Spleen (tissue), 11 donors: ENCODE data around the gene IMMP2L. TPM values are rescaled to one million over a fixed set of nuclear protein-coding genes. Genes with fewer than 3 reads are reported as not detected.
"Not testable (repeated sequence)": the region's sequence is repeated elsewhere in the genome, so short reads cannot be mapped to it uniquely, and the experiment has no call there.

ENCODE experiments used
- DNase-seq: peaks from one replicate; pipeline ENCODE4 v3.0.0-alpha.2; 2020
- H3K27ac ChIP-seq, 8 donors: fragments of 200-600 bp; sonication (generic) in 7 of 8; 1 replicate in 4 of 8; 2 replicates in 4 of 8; pipeline versions ENCODE4 v1.5.0 to v1.8.0; 2016 to 2021; ENCODE audit warnings: inconsistent platforms in 4 of 8, mild to moderate bottlenecking in 4 of 8, moderate library complexity in 1 of 8
- H3K27me3 ChIP-seq, 7 donors: fragments of 200-600 bp; sonication (generic) in 6 of 7; replicated peaks in 1 of 7; 1 replicate in 4 of 7; 2 replicates in 3 of 7; pipeline versions ENCODE4 v1.5.0 to v1.8.0; 2016 to 2021; ENCODE audit warnings: inconsistent platforms in 3 of 7, mild to moderate bottlenecking in 1 of 7
- H3K36me3 ChIP-seq, 6 donors: fragments of 200-600 bp; sonication (generic) in 5 of 6; 1 replicate in 4 of 6; 2 replicates in 2 of 6; pipeline versions ENCODE4 v1.5.0 to v1.8.0; 2016 to 2021; ENCODE audit warnings: inconsistent platforms in 2 of 6
- H3K4me1 ChIP-seq, 6 donors: fragments of 200-600 bp; sonication (generic) in 5 of 6; 1 replicate in 3 of 6; 2 replicates in 3 of 6; pipeline versions ENCODE4 v1.5.0 to v1.8.0; 2016 to 2021; ENCODE audit warnings: inconsistent platforms in 3 of 6
- H3K4me3 ChIP-seq, 8 donors: fragments of 200-600 bp; sonication (generic) in 7 of 8; 1 replicate in 4 of 8; 2 replicates in 4 of 8; pipeline versions ENCODE4 v1.5.0 to v1.8.0; 2016 to 2021; ENCODE audit warnings: inconsistent platforms in 4 of 8, mild to moderate bottlenecking in 4 of 8, moderate library complexity in 2 of 8
- H3K9me3 ChIP-seq, 8 donors: fragments of 200-600 bp; sonication (generic) in 7 of 8; 1 replicate in 4 of 8; 2 replicates in 4 of 8; pipeline versions ENCODE4 v1.5.0 to v1.8.0; 2016 to 2021; ENCODE audit warnings: inconsistent platforms in 4 of 8
- CTCF ChIP-seq, 11 experiments: fragments of 200-600 bp in 7 of 11; fragments of 450-650 bp in 4 of 11; sonication (generic) in 4 of 11; IDR thresholded peaks in 8 of 11; conservative IDR thresholded peaks in 3 of 11; 1 replicate in 7 of 11; 2 replicates in 4 of 11; pipeline versions ENCODE4 v1.4.0 to v1.8.0; 2016 to 2021; ENCODE audit warnings: antibody characterized with exemption in 11 of 11, inconsistent platforms in 4 of 11, mild to moderate bottlenecking in 1 of 11
- POLR2A ChIP-seq, 3 donors: fragments of 450-650 bp; IDR thresholded peaks; one replicate each; pipeline ENCODE4 v1.5.1; 2017; ENCODE audit warnings: antibody characterized with exemption in 3 of 3, mild to moderate bottlenecking in 1 of 3
- POLR2AphosphoS5 ChIP-seq, 3 donors: sonication (generic); formaldehyde crosslinking; IDR thresholded peaks; one replicate each; pipeline ENCODE4 v1.5.1; 2017; ENCODE audit warnings: antibody characterized with exemption in 3 of 3
- WGBS, 5 donors: extraction: QIAGEN DNeasy Blood & Tissue Kit in 3 of 5; methylation state at CpG; one replicate each; pipeline versions ENCODE4 v1.1.5 to v1.1.7; 2013 to 2018; 5-methylcytosine and 5-hydroxymethylcytosine counted together
- intact Hi-C: fragments of 100-400 bp; cut with DNase I; formaldehyde crosslinking; loops from one replicate; pipeline ENCODE4 v1.15.0; 2023; ENCODE audit warnings: low total_unique reads
- polyA plus RNA-seq, 3 donors: library from polyadenylated mRNA; stranded (reverse); fragments of 200-250 nt; gene quantifications; one replicate each; pipeline ENCODE4 v1.2.1, GENCODE V29; 2013
- total RNA-seq, 7 donors: library from RNA; depleted of rRNA in 3 of 7; stranded (reverse); fragments of >200 nt in 3 of 7; fragmentation: NEBNext Ultra II Directional in 4 of 7; extraction: Animal tissue kit (Norgen Biotek cat#: 25700) in 4 of 7; gene quantifications; one replicate each; pipeline versions ENCODE4 v1.1.0 to v1.2.1, GENCODE V29; 2016 to 2021
- donor health status: healthy with polysubstance abuse.
- donor health status: DM: no; HTN: no; CAD: no; lungs with moderate emphysema.
- donor health status: DM: no; HTN: no; CAD: no.
- donor health status: Bipolar disorder and iron deficiency.
- donor health status: healthy.
- donor health status: DM: no; HTN: no; CAD: no.
- donor health status: DM: yes; HTN: yes; CAD: no.

Gene IMMP2L
- total and polyA plus RNA-seq, 10 donors, result 6.5 to 32.7 (median 9.8) TPM

GRCh38 chr7:110943701-110944345 is 618.5 kb downstream of the IMMP2L start:
- intact Hi-C loops, result no loop called here
- TF ChIP-seq CTCF (IDR thresholded peaks at IDR 0.05 in 8 of 11, conservative IDR thresholded peaks at IDR 0.05 in 3 of 11) (no peak), POLR2A (IDR thresholded peaks at IDR 0.05) (no peak), POLR2AphosphoS5 (IDR thresholded peaks at IDR 0.05) (no peak)
- H3K4me3 ChIP-seq, result no peak overlapping the region
- DNase-seq, result no peak
- H3K27ac ChIP-seq, result no peak overlapping the region
- H3K27me3 ChIP-seq, result no peaks in the 10 kb centered on the region
- no peaks in the 10 kb centered on the region for H3K4me1 ChIP-seq
- no peaks in the 10 kb centered on the region for H3K9me3 ChIP-seq
- WGBS, 5 donors, result 69 to 84% (median 81%) methylated on average over 4 of the region's 4 CpGs
- no peaks in the 10 kb centered on the region for H3K36me3 ChIP-seq

GRCh38 chr7:110941385-110941784 is 620.9 kb downstream of the IMMP2L start:
- Histone ChIP-seq H3K36me3 (no peaks in the 10 kb centered on the region), H3K27ac (no peak overlapping the region), H3K9me3 (peaks cover 0 to 6% (median 0%) of the 10 kb centered on the region in 8 donors), H3K4me1 (no peaks in the 10 kb centered on the region), H3K27me3 (no peaks in the 10 kb centered on the region), H3K4me3 (no peak overlapping the region)
- TF ChIP-seq POLR2AphosphoS5 (IDR thresholded peaks at IDR 0.05) (no peak), CTCF (IDR thresholded peaks at IDR 0.05 in 8 of 11, conservative IDR thresholded peaks at IDR 0.05 in 3 of 11) (no peak), POLR2A (IDR thresholded peaks at IDR 0.05) (no peak)
- WGBS, 5 donors, result 87 to 92% (median 91%) methylated on average over 3 of the region's 3 CpGs
- DNase-seq, result no peak
- intact Hi-C loops, result no loop called here

GRCh38 chr7:110940756-110941155 is 621.5 kb downstream of the IMMP2L start:
- TF ChIP-seq POLR2AphosphoS5 (IDR thresholded peaks at IDR 0.05) (no peak), CTCF (IDR thresholded peaks at IDR 0.05 in 8 of 11, conservative IDR thresholded peaks at IDR 0.05 in 3 of 11) (no peak), POLR2A (IDR thresholded peaks at IDR 0.05) (no peak)
- WGBS, 5 donors, result 86 to 96% (median 93%) methylated on average over 1 of the region's 1 CpG
- Histone ChIP-seq H3K9me3 (peaks cover 0 to 6% (median 0%) of the 10 kb centered on the region in 8 donors), H3K4me1 (no peaks in the 10 kb centered on the region), H3K27ac (no peak overlapping the region), H3K4me3 (no peak overlapping the region), H3K27me3 (no peaks in the 10 kb centered on the region), H3K36me3 (no peaks in the 10 kb centered on the region)
- no peak for DNase-seq
- intact Hi-C loops, result no loop called here

- 90 to 100% (median 97%) methylated on average over 1 of the region's 1 CpG for WGBS, 5 donors
- no peaks in the 10 kb centered on the region for H3K36me3 ChIP-seq
- no peak overlapping the region for H3K27ac ChIP-seq
- no peak overlapping the region for H3K4me3 ChIP-seq
- intact Hi-C loops, result no loop called here
- no peaks in the 10 kb centered on the region for H3K27me3 ChIP-seq
- no peak for DNase-seq
- TF ChIP-seq CTCF (IDR thresholded peaks at IDR 0.05 in 8 of 11, conservative IDR thresholded peaks at IDR 0.05 in 3 of 11) (no peak), POLR2A (IDR thresholded peaks at IDR 0.05) (no peak), POLR2AphosphoS5 (IDR thresholded peaks at IDR 0.05) (no peak)
- H3K4me1 ChIP-seq, result no peaks in the 10 kb centered on the region
- H3K9me3 ChIP-seq, result peaks cover 0 to 6% (median 0%) of the 10 kb centered on the region in 8 donors
Measured at GRCh38 chr7:110938165-110938564, 624.1 kb downstream of the IMMP2L start.

- H3K4me3 ChIP-seq, H3K27me3 ChIP-seq, H3K36me3 ChIP-seq, DNase-seq, H3K27ac ChIP-seq, H3K4me1 ChIP-seq, H3K9me3 ChIP-seq, intact Hi-C loops: not testable (repeated sequence)
- WGBS, 5 donors, result 94 to 99% (median 95%) methylated on average over 2 of the region's 2 CpGs
Measured at GRCh38 chr7:110936665-110937064, 625.6 kb downstream of the IMMP2L start.
